ENCODE results near the gene DNM1L. TPM values are rescaled to one million over a fixed set of nuclear protein-coding genes. Genes with fewer than 3 reads are reported as not detected.

Gene DNM1L
- total and polyA plus RNA-seq, 9 of the 15 experiments (the other 6 are each of a cell fraction or from before 2014, with no cell fraction given): 24.1 to 82.8 (median 61.5) TPM

DNA sequence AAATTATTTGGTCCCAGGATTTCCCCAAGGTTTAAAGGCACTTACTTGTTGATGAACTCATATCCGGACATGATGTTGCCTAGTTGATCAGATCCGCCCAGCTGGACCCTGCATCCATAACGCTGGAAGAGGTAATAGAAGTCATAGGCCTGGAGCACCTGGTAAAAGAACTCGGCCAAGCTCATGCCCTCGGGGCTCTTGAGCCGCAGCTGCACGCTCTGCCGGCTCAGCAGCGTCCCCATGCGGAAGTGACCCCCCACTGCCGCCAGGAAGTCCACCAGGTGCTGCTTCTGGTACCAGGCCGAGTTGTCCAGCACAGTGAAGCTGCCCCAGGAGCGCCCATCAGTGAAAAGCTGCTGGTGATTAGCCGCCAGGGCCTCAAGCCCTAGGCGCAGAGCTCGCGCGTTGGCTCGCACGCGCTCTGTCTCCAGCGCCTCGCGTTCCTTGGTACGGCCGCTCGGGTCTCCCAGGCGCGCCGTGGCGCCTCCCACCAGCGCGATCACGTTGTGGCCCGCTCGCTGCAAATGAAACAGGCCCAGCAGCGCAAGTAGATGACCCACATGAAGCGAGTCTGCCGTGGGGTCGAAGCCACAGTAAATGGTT lies 76.1 kb downstream of the DNM1L start (continued):
- TF ChIP-seq, protein P1, sequence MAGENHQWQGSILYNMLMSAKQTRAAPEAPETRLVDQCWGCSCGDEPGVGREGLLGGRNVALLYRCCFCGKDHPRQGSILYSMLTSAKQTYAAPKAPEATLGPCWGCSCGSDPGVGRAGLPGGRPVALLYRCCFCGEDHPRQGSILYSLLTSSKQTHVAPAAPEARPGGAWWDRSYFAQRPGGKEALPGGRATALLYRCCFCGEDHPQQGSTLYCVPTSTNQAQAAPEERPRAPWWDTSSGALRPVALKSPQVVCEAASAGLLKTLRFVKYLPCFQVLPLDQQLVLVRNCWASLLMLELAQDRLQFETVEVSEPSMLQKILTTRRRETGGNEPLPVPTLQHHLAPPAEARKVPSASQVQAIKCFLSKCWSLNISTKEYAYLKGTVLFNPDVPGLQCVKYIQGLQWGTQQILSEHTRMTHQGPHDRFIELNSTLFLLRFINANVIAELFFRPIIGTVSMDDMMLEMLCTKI (IDR thresholded peaks at IDR 0.05; ENCODE audit: partially characterized antibody): no peak
- TF ChIP-seq, protein P2, sequence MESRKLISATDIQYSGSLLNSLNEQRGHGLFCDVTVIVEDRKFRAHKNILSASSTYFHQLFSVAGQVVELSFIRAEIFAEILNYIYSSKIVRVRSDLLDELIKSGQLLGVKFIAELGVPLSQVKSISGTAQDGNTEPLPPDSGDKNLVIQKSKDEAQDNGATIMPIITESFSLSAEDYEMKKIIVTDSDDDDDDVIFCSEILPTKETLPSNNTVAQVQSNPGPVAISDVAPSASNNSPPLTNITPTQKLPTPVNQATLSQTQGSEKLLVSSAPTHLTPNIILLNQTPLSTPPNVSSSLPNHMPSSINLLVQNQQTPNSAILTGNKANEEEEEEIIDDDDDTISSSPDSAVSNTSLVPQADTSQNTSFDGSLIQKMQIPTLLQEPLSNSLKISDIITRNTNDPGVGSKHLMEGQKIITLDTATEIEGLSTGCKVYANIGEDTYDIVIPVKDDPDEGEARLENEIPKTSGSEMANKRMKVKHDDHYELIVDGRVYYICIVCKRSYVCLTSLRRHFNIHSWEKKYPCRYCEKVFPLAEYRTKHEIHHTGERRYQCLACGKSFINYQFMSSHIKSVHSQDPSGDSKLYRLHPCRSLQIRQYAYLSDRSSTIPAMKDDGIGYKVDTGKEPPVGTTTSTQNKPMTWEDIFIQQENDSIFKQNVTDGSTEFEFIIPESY (CRISPR knock-in tag; IDR thresholded peaks at IDR 0.05): 0 out of 2 replicates have a peak, but pooled peaks have one; percentile 21
- TF ChIP-seq RB1 (IDR thresholded peaks at IDR 0.05; ENCODE audit: low read depth) (peak; percentile 68), TCF3 (CRISPR knock-in tag; IDR thresholded peaks at IDR 0.05) (no peak), ZNF217 (CRISPR knock-in tag; IDR thresholded peaks at IDR 0.05) (no peak), NCOA4 (IDR thresholded peaks at IDR 0.05; ENCODE audit: partially characterized antibody) (no peak), POLR2G (IDR thresholded peaks at IDR 0.05; ENCODE audit: low read depth, low read length) (peak; percentile 85; the same call in 1 of the 2 replicates), STAT5A (IDR thresholded peaks at IDR 0.05; ENCODE audit: borderline replicate concordance, low read length) (no peak)
- TF ChIP-seq, protein P3, sequence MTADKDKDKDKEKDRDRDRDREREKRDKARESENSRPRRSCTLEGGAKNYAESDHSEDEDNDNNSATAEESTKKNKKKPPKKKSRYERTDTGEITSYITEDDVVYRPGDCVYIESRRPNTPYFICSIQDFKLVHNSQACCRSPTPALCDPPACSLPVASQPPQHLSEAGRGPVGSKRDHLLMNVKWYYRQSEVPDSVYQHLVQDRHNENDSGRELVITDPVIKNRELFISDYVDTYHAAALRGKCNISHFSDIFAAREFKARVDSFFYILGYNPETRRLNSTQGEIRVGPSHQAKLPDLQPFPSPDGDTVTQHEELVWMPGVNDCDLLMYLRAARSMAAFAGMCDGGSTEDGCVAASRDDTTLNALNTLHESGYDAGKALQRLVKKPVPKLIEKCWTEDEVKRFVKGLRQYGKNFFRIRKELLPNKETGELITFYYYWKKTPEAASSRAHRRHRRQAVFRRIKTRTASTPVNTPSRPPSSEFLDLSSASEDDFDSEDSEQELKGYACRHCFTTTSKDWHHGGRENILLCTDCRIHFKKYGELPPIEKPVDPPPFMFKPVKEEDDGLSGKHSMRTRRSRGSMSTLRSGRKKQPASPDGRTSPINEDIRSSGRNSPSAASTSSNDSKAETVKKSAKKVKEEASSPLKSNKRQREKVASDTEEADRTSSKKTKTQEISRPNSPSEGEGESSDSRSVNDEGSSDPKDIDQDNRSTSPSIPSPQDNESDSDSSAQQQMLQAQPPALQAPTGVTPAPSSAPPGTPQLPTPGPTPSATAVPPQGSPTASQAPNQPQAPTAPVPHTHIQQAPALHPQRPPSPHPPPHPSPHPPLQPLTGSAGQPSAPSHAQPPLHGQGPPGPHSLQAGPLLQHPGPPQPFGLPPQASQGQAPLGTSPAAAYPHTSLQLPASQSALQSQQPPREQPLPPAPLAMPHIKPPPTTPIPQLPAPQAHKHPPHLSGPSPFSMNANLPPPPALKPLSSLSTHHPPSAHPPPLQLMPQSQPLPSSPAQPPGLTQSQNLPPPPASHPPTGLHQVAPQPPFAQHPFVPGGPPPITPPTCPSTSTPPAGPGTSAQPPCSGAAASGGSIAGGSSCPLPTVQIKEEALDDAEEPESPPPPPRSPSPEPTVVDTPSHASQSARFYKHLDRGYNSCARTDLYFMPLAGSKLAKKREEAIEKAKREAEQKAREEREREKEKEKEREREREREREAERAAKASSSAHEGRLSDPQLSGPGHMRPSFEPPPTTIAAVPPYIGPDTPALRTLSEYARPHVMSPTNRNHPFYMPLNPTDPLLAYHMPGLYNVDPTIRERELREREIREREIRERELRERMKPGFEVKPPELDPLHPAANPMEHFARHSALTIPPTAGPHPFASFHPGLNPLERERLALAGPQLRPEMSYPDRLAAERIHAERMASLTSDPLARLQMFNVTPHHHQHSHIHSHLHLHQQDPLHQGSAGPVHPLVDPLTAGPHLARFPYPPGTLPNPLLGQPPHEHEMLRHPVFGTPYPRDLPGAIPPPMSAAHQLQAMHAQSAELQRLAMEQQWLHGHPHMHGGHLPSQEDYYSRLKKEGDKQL (CRISPR knock-in tag; IDR thresholded peaks at IDR 0.05; ENCODE audit: borderline replicate concordance): no peak
